Liver (tissue), 9 donors: ENCODE results near the gene KRTAP19-7. TPM values are rescaled to one million over a fixed set of nuclear protein-coding genes. Genes with fewer than 3 reads are reported as not detected.

Source experiments
- DNase-seq: peaks from one replicate; pipeline ENCODE4 v3.0.0-alpha.2; 2017; ENCODE audit warnings: low spot score
- H3K27ac ChIP-seq, 2 donors: one replicate each; pipeline ENCODE4 v1.7.0; 2013; ENCODE audit warnings: inconsistent platforms in 2 of 2, low read length in 2 of 2, control low read depth in 1 of 2, low read depth in 1 of 2, mild to moderate bottlenecking in 1 of 2
- H3K27me3 ChIP-seq, 4 donors: one replicate each; pipeline versions ENCODE4 v1.6.1 to v1.7.0; 2013; ENCODE audit warnings: low read length in 3 of 4, inconsistent platforms in 1 of 4, mild to moderate bottlenecking in 1 of 4, moderate library complexity in 1 of 4; ENCODE audit not compliant: control insufficient read depth in 4 of 4, insufficient read depth in 4 of 4
- H3K36me3 ChIP-seq, 4 donors: one replicate each; pipeline versions ENCODE4 v1.6.1 to v1.7.0; 2013; ENCODE audit warnings: low read length in 3 of 4, mild to moderate bottlenecking in 3 of 4, low read depth in 1 of 4, moderate library complexity in 1 of 4; ENCODE audit not compliant: control insufficient read depth in 4 of 4, insufficient read depth in 3 of 4
- H3K4me1 ChIP-seq, 4 donors: one replicate each; pipeline versions ENCODE4 v1.6.1 to v1.7.0; 2013; ENCODE audit warnings: low read length in 3 of 4, mild to moderate bottlenecking in 3 of 4, moderate library complexity in 1 of 4; ENCODE audit not compliant: control insufficient read depth in 4 of 4, insufficient read depth in 4 of 4
- H3K4me3 ChIP-seq, 3 donors: one replicate each; pipeline versions ENCODE4 v1.6.1 to v1.7.0; 2013; ENCODE audit warnings: low read length in 3 of 3, control low read depth in 1 of 3, low read depth in 1 of 3, mild to moderate bottlenecking in 1 of 3
- H3K9ac ChIP-seq, 2 donors: one replicate each; pipeline ENCODE4 v1.7.0; 2013; ENCODE audit warnings: low read length in 2 of 2, mild to moderate bottlenecking in 2 of 2, moderate library complexity in 2 of 2, control low read depth in 1 of 2, low read depth in 1 of 2
- H3K9me3 ChIP-seq, 4 donors: one replicate each; pipeline versions ENCODE4 v1.6.1 to v1.7.0; 2013; ENCODE audit warnings: low read length in 3 of 4; ENCODE audit not compliant: control insufficient read depth in 4 of 4
- ATF3 ChIP-seq: IDR thresholded peaks from 2 replicates; pipeline ENCODE4 v1.6.1; 2016; ENCODE audit warnings: antibody characterized with exemption
- CTCF ChIP-seq: fragments of 150-350 bp; IDR thresholded peaks from 2 replicates; pipeline ENCODE4 v1.5.1; 2017; ENCODE audit warnings: improper control_type of control experiment, low read depth, low read length; ENCODE audit not compliant: missing input control
- EGR1 ChIP-seq, 2 donors: IDR thresholded peaks; 2 replicates each; pipeline ENCODE4 v1.6.1; 2016 to 2018; ENCODE audit warnings: antibody characterized with exemption in 2 of 2, low read depth in 2 of 2
- FOXA1 ChIP-seq: IDR thresholded peaks from 2 replicates; pipeline ENCODE4 v1.6.1; 2016; ENCODE audit warnings: antibody characterized with exemption
- FOXA2 ChIP-seq: IDR thresholded peaks from 2 replicates; pipeline ENCODE4 v1.6.1; 2016; ENCODE audit warnings: antibody characterized with exemption
- GABPA ChIP-seq, 2 donors: IDR thresholded peaks in 1 of 2; conservative IDR thresholded peaks in 1 of 2; 2 replicates each; pipeline ENCODE4 v1.6.1; 2016; ENCODE audit warnings: antibody characterized with exemption in 2 of 2, mild to moderate bottlenecking in 1 of 2, moderate library complexity in 1 of 2
- HNF4A ChIP-seq, 2 donors: conservative IDR thresholded peaks; 2 replicates each; pipeline ENCODE4 v1.6.1; 2016; ENCODE audit warnings: antibody characterized with exemption in 2 of 2, mild to moderate bottlenecking in 2 of 2
- HNF4G ChIP-seq: IDR thresholded peaks from 2 replicates; pipeline ENCODE4 v1.6.1; 2016; ENCODE audit warnings: antibody characterized with exemption
- JUND ChIP-seq, 2 donors: IDR thresholded peaks; 2 replicates each; pipeline ENCODE4 v1.6.1; 2016; ENCODE audit warnings: antibody characterized with exemption in 2 of 2
- MAX ChIP-seq: IDR thresholded peaks from 2 replicates; pipeline ENCODE4 v1.6.1; 2016; ENCODE audit warnings: antibody characterized with exemption
- NR2F2 ChIP-seq: IDR thresholded peaks from 2 replicates; pipeline ENCODE4 v1.6.1; 2016; ENCODE audit warnings: antibody characterized with exemption
- RAD21 ChIP-seq, 2 donors: IDR thresholded peaks; 2 replicates each; pipeline ENCODE4 v1.6.1; 2016; ENCODE audit warnings: antibody characterized with exemption in 2 of 2, mild to moderate bottlenecking in 2 of 2
- REST ChIP-seq: IDR thresholded peaks from 2 replicates; pipeline ENCODE4 v1.6.1; 2016; ENCODE audit warnings: antibody characterized with exemption, mild to moderate bottlenecking
- RXRA ChIP-seq, 2 donors: IDR thresholded peaks; 2 replicates each; pipeline ENCODE4 v1.6.1; 2017 to 2018; ENCODE audit warnings: antibody characterized with exemption in 2 of 2, mild to moderate bottlenecking in 1 of 2
- SP1 ChIP-seq: IDR thresholded peaks from 2 replicates; pipeline ENCODE4 v1.6.1; 2018; ENCODE audit warnings: antibody characterized with exemption, mild to moderate bottlenecking
- TAF1 ChIP-seq: conservative IDR thresholded peaks from 2 replicates; pipeline ENCODE4 v1.6.1; 2016; ENCODE audit warnings: antibody characterized with exemption, mild to moderate bottlenecking
- YY1 ChIP-seq: IDR thresholded peaks from 2 replicates; pipeline ENCODE4 v1.6.1; 2016; ENCODE audit warnings: antibody characterized with exemption, mild to moderate bottlenecking
- WGBS: extraction: QIAGEN DNeasy Blood & Tissue Kit; methylation state at CpG from one replicate; pipeline ENCODE4 v1.1.7; 2013; 5-methylcytosine and 5-hydroxymethylcytosine counted together
- polyA plus RNA-seq, 2 donors: library from polyadenylated mRNA; stranded (reverse) in 1 of 2; unstranded in 1 of 2; fragments of 200-250 nt in 1 of 2; fragments of >200 nt in 1 of 2; fragmentation: Nextera tagmentation in 1 of 2; extraction: Ambion mirVana in 1 of 2; gene quantifications; one replicate each; pipeline versions ENCODE4 v1.2.1 to v1.2.3, GENCODE V29; 2013 to 2015
- total RNA-seq, 2 donors: library from RNA; depleted of rRNA; stranded (reverse); fragments of >200 nt; gene quantifications; one replicate each; pipeline ENCODE4 v1.2.3, GENCODE V29; 2014
- donor health status: healthy.
- donor health status: healthy.
- donor health status: healthy.
- donor health status: healthy.
- donor health status: healthy.

The KRTAP19-7 gene
- total and polyA plus RNA-seq, 4 donors = not detected

- Histone ChIP-seq H3K4me1 (no peaks in the 10 kb centered on the region), H3K9ac (no peak within 1 kb of the TSS), H3K36me3 (no peaks in the 10 kb centered on the region), H3K27ac (no peak within 1 kb of the TSS), H3K27me3 (no peaks in the 10 kb centered on the region), H3K9me3 (no peaks in the 10 kb centered on the region), H3K4me3 (no peak within 1 kb of the TSS)
- no peak for DNase-seq
- WGBS = 63% methylated on average over 1 of the region's 1 CpG
- TF ChIP-seq RAD21 (IDR thresholded peaks at IDR 0.05) (no peak), JUND (IDR thresholded peaks at IDR 0.05) (no peak)
Measured at GRCh38 chr21:30600787-30601186, 39.7 kb upstream of the KRTAP19-7 start, which contains the start of gene KRTAP22-1. TSS of gene KRTAP22-1 (plus strand) at chr21:30601087.

GRCh38 chr21:30598802-30599201, 37.7 kb upstream of the KRTAP19-7 start, which contains the start of gene KRTAP6-2:
TSS of gene KRTAP6-2 (minus strand) at chr21:30598902. CDS start at chr21:30598874, 28 bp downstream.
- WGBS = 90% methylated on average over 6 of the region's 6 CpGs
- TF ChIP-seq RAD21 (IDR thresholded peaks at IDR 0.05) (no peak), FOXA2 (no peak), RXRA (IDR thresholded peaks at IDR 0.05) (no peak), GABPA (IDR thresholded peaks at IDR 0.05 in 1 of 2, conservative IDR thresholded peaks at IDR 0.05 in 1 of 2) (no peak), TAF1 (no peak), EGR1 (IDR thresholded peaks at IDR 0.05; ENCODE audit: low read depth in 2 of 2) (no peak), YY1 (no peak), ATF3 (no peak), MAX (no peak), CTCF (no peak), JUND (IDR thresholded peaks at IDR 0.05) (no peak), FOXA1 (no peak)
- DNase-seq = no peak
- Histone ChIP-seq H3K9me3 (no peaks in the 10 kb centered on the region), H3K27ac (no peak within 1 kb of the TSS), H3K4me1 (no peaks in the 10 kb centered on the region), H3K36me3 (no peaks in the 10 kb centered on the region), H3K9ac (no peak within 1 kb of the TSS), H3K4me3 (no peak within 1 kb of the TSS), H3K27me3 (no peaks in the 10 kb centered on the region)

- Histone ChIP-seq H3K36me3 (no peaks in the 10 kb centered on the region), H3K27me3 (no peaks in the 10 kb centered on the region), H3K9ac (no peak within 1 kb of the TSS), H3K4me3 (no peak within 1 kb of the TSS), H3K9me3 (no peaks in the 10 kb centered on the region), H3K4me1 (no peaks in the 10 kb centered on the region), H3K27ac (no peak within 1 kb of the TSS)
- WGBS = 89% methylated on average over 4 of the region's 4 CpGs
- DNase-seq = no peak
- TF ChIP-seq JUND (IDR thresholded peaks at IDR 0.05) = no peak
- TF ChIP-seq RXRA (IDR thresholded peaks at IDR 0.05) = no peak
- no peak for TF ChIP-seq SP1
- no peak for TF ChIP-seq YY1
- TF ChIP-seq CTCF = no peak
- TF ChIP-seq GABPA (IDR thresholded peaks at IDR 0.05 in 1 of 2, conservative IDR thresholded peaks at IDR 0.05 in 1 of 2) = no peak
- no peak for TF ChIP-seq REST
- no peak for TF ChIP-seq FOXA1
- TF ChIP-seq HNF4G = no peak
- TF ChIP-seq EGR1 (IDR thresholded peaks at IDR 0.05; ENCODE audit: low read depth in 2 of 2) = no peak
- no peak for TF ChIP-seq ATF3
- TF ChIP-seq TAF1 = no peak
- TF ChIP-seq HNF4A (conservative IDR thresholded peaks at IDR 0.05) = no peak
- TF ChIP-seq RAD21 (IDR thresholded peaks at IDR 0.05) = no peak
- TF ChIP-seq NR2F2 = no peak
- no peak for TF ChIP-seq MAX
- no peak for TF ChIP-seq FOXA2
Measured at GRCh38 chr21:30592140-30592539, 31.0 kb upstream of the KRTAP19-7 start, which contains the start of gene KRTAP6-3. TSS of gene KRTAP6-3 (plus strand) at chr21:30592440. CDS start at chr21:30592446, 6 bp downstream.
